SU-DHL-6 (cell line): ENCODE results near the gene LAPTM4A.

Experiments used
- H2AFZ ChIP-seq: fragments of 200-600 bp; sonication (generic); 2 replicates; pipeline ENCODE4 v1.6.1; 2014; ENCODE audit warnings: low read depth, mild to moderate bottlenecking, moderate library complexity, mixed read lengths, antibody characterized with exemption, low read length; ENCODE audit not compliant: severe bottlenecking
- H3F3A ChIP-seq: fragments of 200-600 bp; shearing (Covaris generic); 2 replicates; pipeline ENCODE4 v1.6.0; 2016; ENCODE audit warnings: antibody characterized with exemption, mild to moderate bottlenecking; ENCODE audit not compliant: insufficient read depth
- H3K27ac ChIP-seq: fragments of 200-600 bp; sonication (generic); 2 replicates; pipeline ENCODE4 v1.5.1; 2016; ENCODE audit warnings: low read depth, mild to moderate bottlenecking, low read length, moderate library complexity, mixed read lengths
- H3K27me3 ChIP-seq: fragments of 200-600 bp; sonication (generic), shearing (Covaris generic); 2 replicates; pipeline ENCODE4 v1.6.0; 2014; ENCODE audit warnings: mild to moderate bottlenecking, low read length
- H3K36me3 ChIP-seq: fragments of 200-600 bp; sonication (generic); 2 replicates; pipeline ENCODE4 v1.6.1; 2014; ENCODE audit warnings: mild to moderate bottlenecking, low read length, mixed read lengths
- H3K4me2 ChIP-seq: fragments of 300-600, 200-600 bp; shearing (Covaris generic), sonication (generic); 2 replicates; pipeline ENCODE4 v1.6.0; 2014; ENCODE audit warnings: low read length, low read depth, mild to moderate bottlenecking; ENCODE audit not compliant: poor library complexity, severe bottlenecking
- H3K4me3 ChIP-seq: fragments of 200-600 bp; sonication (generic); 2 replicates; pipeline ENCODE4 v1.5.1; 2014; ENCODE audit warnings: antibody characterized with exemption, low read length, mild to moderate bottlenecking, mixed read lengths; ENCODE audit not compliant: insufficient read depth, poor library complexity, severe bottlenecking
- H3K79me2 ChIP-seq: fragments of 200-600 bp; sonication (generic); 2 replicates; pipeline ENCODE4 v1.6.1; 2014; ENCODE audit warnings: mild to moderate bottlenecking, low read length, moderate library complexity; ENCODE audit not compliant: insufficient read depth
- H3K9ac ChIP-seq: fragments of 200-600 bp; sonication (generic); 2 replicates; pipeline ENCODE4 v1.7.0; 2014; ENCODE audit warnings: mild to moderate bottlenecking, low read length
- H3K9me2 ChIP-seq: fragments of 200-600 bp; sonication (generic); replicated peaks from 2 replicates; pipeline ENCODE4 v1.6.1; 2014; ENCODE audit warnings: low read length; ENCODE audit not compliant: insufficient read depth
- H3K9me3 ChIP-seq: fragments of 200-600 bp; sonication (generic); 2 replicates; pipeline ENCODE4 v1.6.1; 2014; ENCODE audit warnings: low read length, mixed read lengths; ENCODE audit not compliant: insufficient read depth
- H4K20me1 ChIP-seq: fragments of 200-600 bp; sonication (generic); 2 replicates; pipeline ENCODE4 v1.6.1; 2014; ENCODE audit warnings: low read depth, mild to moderate bottlenecking, antibody characterized with exemption, low read length, moderate library complexity, mixed read lengths
- EZH2phosphoT487 ChIP-seq: fragments of 200-600 bp; sonication (generic), shearing (Covaris generic); conservative IDR thresholded peaks from 2 replicates; pipeline ENCODE4 v1.6.1; 2018; ENCODE audit warnings: mild to moderate bottlenecking, antibody characterized with exemption, low read length, moderate library complexity, mixed read lengths
- TF ChIP-seq, protein P1 (sequence below): fragments of 200-600 bp; sonication (generic); IDR thresholded peaks from one replicate; pipeline ENCODE4 v1.5.1; 2017; ENCODE audit warnings: antibody characterized with exemption, mild to moderate bottlenecking, low read length, moderate library complexity; ENCODE audit not compliant: insufficient read depth, poor library complexity, severe bottlenecking

Gene LAPTM4A

DNA sequence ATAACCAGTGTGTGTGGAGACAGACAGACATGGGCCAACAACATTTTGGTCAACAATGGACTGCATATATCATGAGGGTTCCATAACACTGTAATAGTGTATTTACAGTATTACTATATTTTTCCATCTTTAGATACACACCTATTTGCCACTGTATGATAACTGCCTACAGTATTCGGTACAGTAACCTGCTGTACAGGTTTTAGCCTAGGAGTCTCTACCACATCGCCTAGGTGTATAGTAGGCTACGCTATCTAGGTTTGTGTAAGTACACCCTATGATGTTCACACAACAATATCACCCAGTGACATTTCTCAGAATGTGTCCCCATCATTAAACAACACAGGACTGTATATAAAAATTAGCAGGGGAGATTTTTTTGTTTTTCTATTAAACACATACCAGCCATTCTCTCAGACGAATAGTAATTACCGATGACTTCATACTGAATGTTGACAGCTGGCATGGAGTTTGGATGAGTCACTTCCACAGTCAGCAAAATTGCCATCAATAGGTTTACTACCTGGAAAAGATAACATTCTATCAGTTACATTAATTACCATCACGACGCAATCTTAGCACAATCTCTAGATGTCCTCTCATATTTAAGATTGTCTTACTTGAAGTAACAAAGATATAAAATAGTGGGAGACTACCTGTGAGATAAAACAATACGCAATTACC, 10.8 kb downstream of the LAPTM4A start:
- H2AFZ ChIP-seq = no peak overlapping the region
- no peak overlapping the region for H3K9ac ChIP-seq
- H3K27ac ChIP-seq = no peak overlapping the region
- no peak overlapping the region for H3K4me2 ChIP-seq
- peaks cover 6% of the 10 kb centered on the region; the same call in 1 of the 2 replicates for H3K36me3 ChIP-seq
- TF ChIP-seq, protein P1, sequence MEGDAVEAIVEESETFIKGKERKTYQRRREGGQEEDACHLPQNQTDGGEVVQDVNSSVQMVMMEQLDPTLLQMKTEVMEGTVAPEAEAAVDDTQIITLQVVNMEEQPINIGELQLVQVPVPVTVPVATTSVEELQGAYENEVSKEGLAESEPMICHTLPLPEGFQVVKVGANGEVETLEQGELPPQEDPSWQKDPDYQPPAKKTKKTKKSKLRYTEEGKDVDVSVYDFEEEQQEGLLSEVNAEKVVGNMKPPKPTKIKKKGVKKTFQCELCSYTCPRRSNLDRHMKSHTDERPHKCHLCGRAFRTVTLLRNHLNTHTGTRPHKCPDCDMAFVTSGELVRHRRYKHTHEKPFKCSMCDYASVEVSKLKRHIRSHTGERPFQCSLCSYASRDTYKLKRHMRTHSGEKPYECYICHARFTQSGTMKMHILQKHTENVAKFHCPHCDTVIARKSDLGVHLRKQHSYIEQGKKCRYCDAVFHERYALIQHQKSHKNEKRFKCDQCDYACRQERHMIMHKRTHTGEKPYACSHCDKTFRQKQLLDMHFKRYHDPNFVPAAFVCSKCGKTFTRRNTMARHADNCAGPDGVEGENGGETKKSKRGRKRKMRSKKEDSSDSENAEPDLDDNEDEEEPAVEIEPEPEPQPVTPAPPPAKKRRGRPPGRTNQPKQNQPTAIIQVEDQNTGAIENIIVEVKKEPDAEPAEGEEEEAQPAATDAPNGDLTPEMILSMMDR = no peak
- TF ChIP-seq EZH2phosphoT487 = no peak
- no peaks in the 10 kb centered on the region for H3K9me3 ChIP-seq
- H3K9me2 ChIP-seq = no peaks in the 10 kb centered on the region
- no peaks in the 10 kb centered on the region for H3F3A ChIP-seq
- H3K27me3 ChIP-seq = no peaks in the 10 kb centered on the region
- no peak overlapping the region for H3K4me3 ChIP-seq
- peaks cover 39% of the 10 kb centered on the region for H3K79me2 ChIP-seq
- peaks cover 4% of the 10 kb centered on the region for H4K20me1 ChIP-seq

DNA sequence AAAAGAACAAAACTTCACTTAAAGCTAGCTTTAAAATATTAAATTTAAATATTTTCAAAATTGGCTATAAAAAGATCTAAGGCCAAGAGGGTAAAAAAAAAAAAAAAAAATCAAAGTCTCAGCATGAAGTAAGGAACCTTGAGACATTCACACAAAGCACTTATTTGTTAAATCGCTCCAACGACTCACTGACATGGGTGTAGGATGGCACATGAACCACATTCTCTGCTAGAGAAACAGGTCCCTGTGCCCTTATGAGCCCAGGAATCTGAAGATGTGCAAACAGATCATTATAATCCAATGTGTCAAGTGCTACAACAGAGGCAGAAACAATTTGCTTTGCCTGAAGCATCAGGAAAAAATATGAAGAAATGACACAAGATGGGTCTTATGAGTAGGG, 13.8 kb downstream of the LAPTM4A start:
- peaks cover 4% of the 10 kb centered on the region for H4K20me1 ChIP-seq
- peaks cover 19% of the 10 kb centered on the region for H3K36me3 ChIP-seq
- no peak overlapping the region for H2AFZ ChIP-seq
- no peak overlapping the region for H3K4me3 ChIP-seq
- H3K9ac ChIP-seq = no peak overlapping the region
- H3K9me3 ChIP-seq = no peaks in the 10 kb centered on the region
- H3K9me2 ChIP-seq = no peaks in the 10 kb centered on the region
- no peak for TF ChIP-seq EZH2phosphoT487
- TF ChIP-seq, protein P1 = no peak
- H3F3A ChIP-seq = no peaks in the 10 kb centered on the region
- H3K27ac ChIP-seq = no peak overlapping the region
- peaks cover 15% of the 10 kb centered on the region for H3K79me2 ChIP-seq
- no peak overlapping the region for H3K4me2 ChIP-seq
- H3K27me3 ChIP-seq = no peaks in the 10 kb centered on the region

DNA sequence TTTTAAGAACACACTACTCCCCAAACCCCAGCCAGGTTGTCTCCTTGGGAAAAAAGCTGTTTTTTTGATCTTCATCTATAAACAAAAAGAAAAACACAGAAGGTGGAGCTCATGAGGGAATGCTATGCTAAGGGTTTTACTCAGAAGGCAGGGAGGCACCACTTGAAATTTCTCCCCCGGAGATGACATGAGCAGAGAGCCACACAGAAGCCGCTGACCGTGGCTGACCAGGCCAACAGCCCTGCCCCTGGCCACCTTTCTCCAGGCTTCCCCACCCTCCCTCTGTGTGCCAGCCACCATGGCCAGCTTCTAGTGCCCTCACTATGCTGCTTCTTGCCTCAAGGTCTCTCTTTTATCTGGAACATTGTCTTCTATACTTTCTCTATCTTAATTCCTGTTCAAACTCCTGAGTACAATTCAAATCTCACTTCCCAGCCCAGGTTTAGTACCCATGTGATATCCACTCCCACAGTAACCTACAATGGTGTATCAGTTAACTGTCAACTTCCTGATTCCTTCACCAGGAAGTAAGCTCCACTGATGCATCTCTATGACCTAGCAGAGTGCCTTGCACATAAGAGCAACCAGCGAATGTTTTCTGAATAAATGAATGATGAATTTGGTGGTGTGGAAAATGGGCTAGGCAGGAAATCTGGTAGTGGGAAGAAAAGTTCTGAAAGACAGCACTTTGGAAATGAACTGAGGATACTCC, 15.3 kb downstream of the LAPTM4A start:
- Histone ChIP-seq H3K4me3 (no peak overlapping the region), H2AFZ (no peak overlapping the region), H3K9me2 (no peaks in the 10 kb centered on the region), H4K20me1 (no peaks in the 10 kb centered on the region; the same call in 1 of the 2 replicates), H3K27ac (no peak overlapping the region), H3K79me2 (no peaks in the 10 kb centered on the region), H3K9ac (no peak overlapping the region), H3K9me3 (no peaks in the 10 kb centered on the region), H3F3A (no peaks in the 10 kb centered on the region), H3K27me3 (no peaks in the 10 kb centered on the region), H3K36me3 (peaks cover 26% of the 10 kb centered on the region), H3K4me2 (no peak overlapping the region)
- TF ChIP-seq, protein P1 = no peak
- TF ChIP-seq EZH2phosphoT487 = no peak
